ENCODE data around the gene REX1BD.
"Not testable (repeated sequence)": the region's sequence is repeated elsewhere in the genome, so short reads cannot be mapped to it uniquely, and the experiment has no call there.

REX1BD gene

DNA sequence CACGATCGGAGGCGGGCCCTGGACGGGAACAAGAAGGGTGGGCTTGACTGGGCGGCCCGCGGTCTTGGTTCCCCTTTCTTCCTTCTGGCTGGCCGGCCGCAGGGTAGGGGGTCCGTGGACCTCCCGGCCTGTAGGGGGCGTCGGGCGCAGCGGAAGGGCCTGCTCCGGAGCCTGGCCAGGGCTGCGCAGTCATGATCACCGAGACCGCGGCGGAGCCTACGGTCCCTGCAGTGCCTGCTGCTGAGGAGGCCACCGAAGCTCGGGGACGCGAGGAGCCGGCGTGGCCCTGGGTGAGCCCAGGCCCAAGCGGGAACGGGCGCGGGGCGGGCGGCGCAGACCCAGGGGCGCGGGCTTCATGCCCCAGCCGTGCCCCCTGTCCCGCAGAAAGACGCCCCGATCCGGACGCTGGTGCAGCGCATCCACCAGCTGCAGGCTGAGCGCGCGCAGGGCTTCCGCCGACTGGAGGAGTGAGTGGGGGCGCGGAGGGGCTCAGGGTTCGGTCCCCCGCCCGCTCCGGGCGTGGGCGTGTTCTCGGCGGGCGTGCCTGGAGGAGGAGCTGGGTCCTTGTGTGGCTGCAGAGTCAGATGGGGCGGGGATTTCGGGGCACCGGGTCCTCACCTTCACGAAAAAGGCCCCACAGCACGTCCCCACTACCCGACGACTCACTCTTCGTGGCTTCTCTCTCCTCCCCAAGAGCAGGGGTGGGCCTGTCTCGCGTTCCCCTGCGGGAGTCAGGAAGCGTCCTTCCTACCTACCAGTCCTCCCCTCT lies at the start of gene REX1BD:
TSS of gene REX1BD (plus strand) at position 188 of the 769 bp plus-strand sequence. CDS start at position 192, 4 bp downstream.
- DNase-seq (ENCODE audit: low read depth) = peak; percentile 82

DNA sequence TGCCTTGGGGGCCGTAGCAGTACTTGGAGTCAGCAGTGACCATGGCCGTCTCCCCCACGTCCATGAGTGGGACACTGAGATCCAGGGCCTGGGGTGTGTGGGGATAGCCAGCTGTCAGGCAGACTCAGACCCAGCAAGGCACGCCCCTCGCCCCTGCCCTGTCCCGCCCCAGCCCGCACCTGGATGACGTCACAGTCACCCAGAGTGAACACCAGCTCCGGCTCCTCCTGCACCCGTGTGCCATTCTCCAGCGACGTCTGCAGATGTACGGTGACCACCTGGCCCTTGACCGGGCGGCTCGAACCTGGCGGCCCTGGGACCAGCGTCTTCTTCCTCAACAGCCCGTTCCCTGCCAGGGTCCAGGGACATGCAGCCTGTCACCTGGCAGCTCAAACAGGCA lies 49.2 kb upstream of the REX1BD start:
- DNase-seq (ENCODE audit: low read depth) = no peak

DNA sequence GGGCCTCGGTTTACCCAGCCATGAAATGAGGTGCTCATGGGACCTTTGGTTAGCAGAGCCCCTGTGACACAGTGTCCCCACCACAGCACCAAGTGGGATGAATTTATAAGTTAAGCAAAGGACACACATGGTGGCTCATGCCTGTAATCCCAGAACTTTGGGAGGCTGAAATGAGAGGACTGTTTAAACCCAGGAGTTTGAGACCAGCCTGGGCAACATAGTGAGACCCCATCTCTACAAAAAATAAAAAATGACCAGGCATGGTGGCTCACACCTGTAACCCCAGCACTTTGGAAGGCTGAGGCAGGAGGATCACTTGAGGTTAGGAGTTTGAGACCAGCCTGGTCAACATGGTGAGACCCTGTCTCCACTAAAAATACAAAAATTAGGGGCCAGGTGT lies 48.4 kb upstream of the REX1BD start:
- not testable (repeated sequence) for DNase-seq (ENCODE audit: low read depth)

DNA sequence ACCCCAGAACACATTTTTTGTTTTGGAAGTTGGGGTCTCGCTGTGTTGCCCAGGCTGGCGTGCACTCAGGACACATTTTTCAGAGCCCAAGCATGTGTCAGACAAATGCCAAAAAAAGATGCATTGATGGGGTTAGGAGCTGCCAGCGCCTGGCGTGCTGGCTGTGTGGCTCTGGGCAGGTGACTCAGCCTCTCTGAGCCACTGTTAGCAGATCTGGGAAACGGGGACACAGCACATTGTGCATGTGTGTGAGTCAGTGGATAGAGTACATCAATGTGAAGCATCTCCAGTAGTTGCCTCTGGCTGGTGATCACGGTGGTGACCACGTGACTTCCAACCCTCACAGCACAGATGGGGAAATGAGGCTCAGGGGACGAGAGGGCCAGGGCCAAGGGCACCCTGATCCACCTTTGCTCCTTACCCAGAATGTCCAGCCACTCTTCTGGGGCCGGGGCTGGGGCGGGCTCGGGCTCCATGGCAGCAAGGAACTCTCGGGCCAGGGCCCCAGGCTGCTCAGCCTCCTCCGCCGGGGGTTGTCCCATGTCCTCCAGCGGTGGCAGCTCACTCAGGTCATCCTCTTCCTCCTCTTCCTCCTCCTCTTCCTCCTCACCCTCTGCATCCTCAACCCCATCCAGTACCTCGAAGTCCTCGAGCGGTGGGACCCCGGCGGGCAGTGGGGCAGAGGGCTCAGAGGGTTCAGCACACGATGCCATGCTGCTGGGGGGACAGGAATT lies 47.2 kb upstream of the REX1BD start:
- DNase-seq (ENCODE audit: low read depth) = no peak

DNA sequence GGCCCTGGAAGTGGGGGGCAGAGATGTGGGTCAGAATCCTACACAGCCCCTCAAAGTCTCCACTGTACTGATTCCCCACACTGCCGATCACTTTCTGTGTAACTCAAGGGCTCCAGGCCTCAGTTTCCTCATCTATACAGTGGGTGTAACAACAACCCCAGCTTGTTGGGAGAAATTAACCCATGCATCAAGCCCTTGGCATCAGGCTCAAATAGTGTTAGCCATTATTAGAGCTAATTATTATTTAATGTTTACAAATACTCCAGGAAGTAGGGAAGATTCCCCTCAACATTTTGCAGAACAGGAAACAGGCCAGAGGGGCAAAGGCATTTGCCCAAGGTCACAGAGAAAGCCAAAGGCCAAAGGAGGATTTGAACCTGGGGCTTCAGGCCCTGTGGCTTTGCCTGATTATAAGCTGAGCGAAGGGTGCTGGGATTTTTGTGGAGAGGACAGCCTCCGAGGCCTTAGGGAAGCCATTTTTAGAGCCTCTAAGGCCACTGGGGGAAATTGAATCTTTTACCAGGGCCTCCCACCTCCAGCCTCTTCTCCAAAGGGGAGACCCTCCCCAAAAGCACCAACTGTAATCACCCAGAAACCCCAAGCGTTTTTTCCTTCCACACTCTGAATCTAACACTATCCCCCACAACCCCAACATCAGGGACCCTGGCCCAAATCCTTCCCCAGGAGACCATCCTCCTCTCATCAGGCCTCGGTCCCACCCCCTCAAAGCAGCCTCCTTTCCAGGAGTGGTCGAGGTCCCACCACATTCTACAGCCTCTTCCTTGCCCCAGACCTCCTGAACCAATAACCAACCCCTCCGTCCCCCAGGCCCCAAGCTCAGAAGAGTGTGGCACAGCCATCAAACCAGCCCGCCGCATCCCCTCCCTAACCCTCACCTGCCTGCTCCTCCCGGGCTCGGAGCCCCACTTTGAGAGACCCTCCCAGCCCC lies 46.3 kb upstream of the REX1BD start:
- DNase-seq (ENCODE audit: low read depth) = no peak

DNA sequence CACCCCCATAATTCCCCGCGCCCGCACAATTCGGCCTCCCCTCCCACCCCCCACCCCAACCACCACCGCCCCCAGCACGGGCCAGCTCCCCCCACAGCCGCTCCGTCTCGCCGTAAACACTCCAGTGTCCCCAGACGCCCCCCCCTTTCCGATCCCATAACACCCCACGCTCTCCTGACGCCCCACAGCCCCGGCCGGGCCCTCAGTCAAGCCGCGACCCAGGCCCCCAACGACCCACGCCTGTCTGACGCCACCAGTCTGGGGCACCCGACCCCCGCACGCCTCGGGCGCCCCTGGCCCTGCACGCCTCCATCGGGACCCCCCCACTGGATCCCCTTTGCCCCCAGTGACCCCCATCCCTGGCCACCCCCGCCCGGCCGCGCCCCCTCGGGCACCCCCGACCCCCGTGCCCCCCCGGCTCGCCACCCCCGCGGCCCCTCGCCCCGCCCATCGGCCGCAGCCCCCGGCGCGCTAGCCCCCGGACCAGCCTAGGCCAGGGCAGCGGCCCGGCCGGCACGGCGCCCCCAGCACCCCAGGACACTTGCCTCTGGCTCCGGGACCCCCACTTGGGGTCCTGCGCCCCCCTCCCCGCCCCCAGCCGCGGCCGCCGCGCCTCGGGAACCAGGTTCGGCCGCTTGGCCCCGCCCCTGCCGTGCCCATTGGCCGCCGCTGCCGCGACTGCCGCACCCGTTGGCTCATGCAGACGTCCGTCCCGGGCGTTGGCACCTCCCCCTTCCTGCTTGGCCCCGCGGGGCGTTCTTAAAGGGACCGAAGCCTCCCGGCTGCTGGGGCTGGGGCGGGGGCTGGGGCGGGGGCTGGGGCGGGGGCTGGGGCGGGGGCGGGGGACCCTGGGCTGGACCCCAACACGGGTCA lies 45.4 kb upstream of the REX1BD start, which contains the start of gene FKBP8:
TSS of gene FKBP8 (minus strand) at position 633 of the 873 bp plus-strand sequence. CDS start 1,603 bp downstream, outside the sequence.
- DNase-seq (ENCODE audit: low read depth) = peak; percentile 90

DNA sequence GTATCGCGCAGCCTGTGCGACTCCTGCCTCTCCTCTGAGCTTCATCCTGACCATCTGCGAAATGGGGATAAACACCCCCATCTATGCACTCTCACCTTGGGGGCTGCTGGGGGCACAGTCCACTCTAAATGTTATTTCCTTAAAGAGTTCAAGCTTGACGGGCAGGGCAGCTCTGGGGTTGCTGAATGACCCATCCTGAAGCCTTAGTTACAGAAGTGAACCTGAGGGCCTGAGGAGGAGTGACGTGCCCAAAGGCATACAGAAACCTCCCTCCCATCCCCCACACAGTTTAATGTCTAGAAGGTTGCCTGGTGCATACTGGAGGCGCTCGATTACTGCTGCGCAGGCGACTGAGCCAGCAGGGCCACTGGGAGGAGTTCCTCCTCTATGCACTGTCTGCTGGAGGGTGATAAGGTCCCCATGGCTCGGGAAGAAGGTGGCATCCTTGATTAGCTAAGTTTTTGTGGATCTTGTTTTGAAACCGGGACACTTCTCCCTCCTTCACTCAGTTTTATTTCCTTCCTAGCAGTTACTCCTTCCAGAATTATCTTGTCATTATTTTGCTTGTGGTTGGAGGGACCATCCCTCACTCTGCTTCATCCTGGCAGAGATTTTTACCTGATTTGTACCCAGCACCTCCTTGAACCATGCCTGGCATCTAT lies 44.7 kb upstream of the REX1BD start:
- no peak for DNase-seq (ENCODE audit: low read depth)

DNA sequence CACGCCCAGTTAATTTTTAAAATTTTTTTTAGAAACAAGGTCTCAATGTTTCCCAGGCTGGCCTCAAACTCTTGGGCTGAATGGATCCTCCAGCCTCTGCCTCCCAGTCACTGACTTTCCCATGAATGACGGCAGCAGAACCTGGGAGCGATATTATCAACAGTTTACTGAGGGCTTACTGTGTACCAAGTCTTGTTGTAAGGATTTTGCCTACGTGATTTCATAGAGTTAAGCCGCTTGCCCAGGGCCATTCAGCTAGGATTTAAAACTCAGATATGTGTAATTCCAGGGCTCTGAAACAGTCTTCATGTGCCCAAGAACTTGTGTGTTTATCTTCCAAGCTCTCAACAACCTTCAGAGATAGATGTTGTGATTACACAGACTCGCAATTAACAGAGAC lies 37.0 kb upstream of the REX1BD start:
- no peak for DNase-seq (ENCODE audit: low read depth)

DNA sequence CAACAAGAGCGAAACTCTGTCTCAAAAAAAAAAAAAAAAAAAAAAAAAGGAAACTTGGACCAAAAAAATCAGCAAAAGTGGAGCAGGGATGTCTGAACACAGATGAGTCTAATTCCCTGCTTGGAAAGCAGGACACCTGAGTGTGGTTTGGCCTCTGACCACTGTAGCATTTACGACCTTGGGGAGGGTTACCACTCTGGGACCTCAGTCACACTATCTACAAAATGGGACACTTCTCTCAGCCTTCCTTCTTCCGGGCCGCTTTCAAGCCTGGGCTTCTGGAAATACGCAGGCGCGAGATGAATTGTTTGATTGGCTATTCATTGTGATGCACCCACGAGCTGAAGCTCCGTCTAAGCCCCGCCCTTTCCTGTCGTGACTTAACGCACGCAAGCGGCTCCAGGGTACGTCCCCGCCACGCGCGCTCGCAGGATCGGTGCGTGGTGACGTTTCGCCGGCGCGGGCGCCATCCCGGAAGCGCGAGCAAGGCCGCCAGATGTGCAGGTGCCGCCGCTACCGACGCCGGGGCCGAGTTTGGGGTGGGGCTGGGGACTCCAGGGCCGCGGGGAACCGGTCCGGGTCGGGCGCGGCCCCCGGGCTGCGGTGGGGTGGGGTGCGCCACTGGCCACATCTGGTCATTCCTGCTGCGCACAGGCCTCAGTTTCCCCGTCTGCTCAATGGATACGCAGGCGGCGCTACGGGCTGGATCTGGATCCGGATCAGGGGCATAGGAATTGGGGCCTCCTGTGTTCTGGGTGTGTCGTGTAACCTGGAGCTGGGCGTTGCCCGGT lies 31.0 kb upstream of the REX1BD start, which contains the start of gene KXD1:
TSS of gene KXD1 (plus strand) at position 460 of the 791 bp plus-strand sequence. CDS start 4,187 bp downstream, outside the sequence.
- peak; percentile 95 for DNase-seq (ENCODE audit: low read depth)

DNA sequence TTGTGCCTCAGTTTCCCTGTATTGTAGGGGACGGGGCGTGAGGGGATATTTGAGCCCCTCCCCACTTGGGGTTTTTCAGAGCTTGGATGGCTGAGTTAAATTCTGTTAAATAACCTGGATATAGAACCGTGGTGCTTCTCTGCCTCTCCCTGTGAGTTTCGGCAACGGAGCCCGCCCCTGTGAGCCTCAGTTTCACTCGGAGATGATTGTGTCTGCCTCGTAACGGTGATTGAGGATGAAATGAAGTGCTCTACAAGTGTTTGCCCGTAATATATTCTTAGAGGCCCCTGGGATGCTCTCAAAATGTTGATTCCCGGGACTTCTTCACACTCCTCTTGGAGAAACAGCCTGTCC lies 30.4 kb upstream of the REX1BD start:
- DNase-seq (ENCODE audit: low read depth) = no peak

DNA sequence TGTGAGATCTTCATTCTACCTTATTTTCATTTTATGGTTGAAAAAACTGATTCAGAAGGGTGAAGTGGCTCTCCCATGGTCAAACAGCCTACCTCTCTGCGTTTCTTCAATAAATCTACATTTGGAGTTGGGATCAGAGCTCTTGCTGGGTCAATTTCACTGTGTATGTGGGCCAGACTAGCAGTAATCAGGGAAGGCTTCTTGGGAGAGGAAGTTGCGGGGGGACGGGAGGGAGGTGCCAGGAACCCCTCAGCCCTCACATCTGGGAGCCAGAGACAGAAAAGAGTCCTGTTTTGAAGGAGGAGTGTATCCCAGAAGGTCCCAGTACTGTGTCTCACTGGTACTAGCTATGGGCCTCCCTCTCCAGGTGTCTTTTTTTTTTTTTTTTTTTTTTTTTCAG lies 30.0 kb upstream of the REX1BD start:
- DNase-seq (ENCODE audit: low read depth) = no peak

DNA sequence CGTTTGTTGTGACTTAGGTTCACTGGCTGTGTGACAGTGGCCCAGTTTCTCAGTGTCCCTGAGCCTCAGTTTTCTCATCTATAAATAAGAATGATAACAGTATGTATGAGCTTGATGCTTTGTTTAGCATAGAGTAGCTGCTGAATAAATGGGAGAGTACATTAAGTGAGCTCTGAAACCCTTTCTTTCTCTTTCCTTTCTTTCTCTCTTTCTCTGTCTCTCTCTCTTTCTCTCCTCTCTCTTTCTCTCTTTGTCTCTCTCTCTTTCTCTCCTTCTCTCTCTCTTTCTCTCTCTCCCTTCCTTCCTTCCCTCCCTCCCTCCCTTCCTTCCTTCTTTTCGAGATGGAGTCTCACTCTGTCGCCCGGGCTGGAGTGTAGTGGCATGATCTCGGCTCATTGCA lies 28.9 kb upstream of the REX1BD start:
- no peak for DNase-seq (ENCODE audit: low read depth)

DNA sequence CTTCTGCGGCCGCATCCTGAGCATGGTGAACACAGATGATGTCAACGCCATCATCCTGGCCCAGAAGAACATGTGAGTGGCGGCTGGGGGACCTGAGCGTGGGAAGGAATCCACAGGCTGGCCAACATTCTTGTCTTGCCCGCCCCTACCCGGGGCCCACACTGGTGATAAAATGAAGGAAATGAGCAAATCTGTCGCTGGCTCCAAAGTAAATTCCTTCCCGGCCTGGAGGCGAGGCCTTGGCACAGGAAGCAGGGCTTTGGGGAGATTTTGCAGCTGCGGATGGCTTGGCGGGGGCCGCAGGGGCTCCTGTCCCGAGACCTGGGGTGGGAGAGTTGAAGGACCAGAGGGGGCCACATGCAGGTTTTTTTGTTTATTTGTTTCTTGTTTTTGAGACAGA lies 26.5 kb upstream of the REX1BD start:
- DNase-seq (ENCODE audit: low read depth) = no peak

DNA sequence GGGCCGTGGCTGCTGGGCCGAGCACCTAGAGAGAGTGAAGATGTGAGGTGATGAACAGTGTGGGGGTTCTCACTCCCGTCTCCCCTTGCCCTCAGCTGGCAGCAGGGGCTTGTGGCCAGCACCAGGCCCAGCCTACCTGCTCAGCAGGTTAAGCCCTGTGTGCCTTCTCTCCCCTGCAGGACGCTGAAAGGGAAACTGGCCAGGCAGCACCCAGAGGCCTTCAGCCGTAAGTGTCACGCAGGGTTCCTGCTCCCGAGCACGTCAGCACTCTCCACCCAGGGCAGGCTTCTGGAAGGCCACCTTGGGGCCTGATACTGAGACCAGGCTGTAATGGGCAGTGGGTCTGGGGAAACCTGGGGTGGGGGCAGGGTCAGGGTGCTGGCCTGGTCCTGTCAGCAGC lies 21.6 kb upstream of the REX1BD start:
- no peak for DNase-seq (ENCODE audit: low read depth)

DNA sequence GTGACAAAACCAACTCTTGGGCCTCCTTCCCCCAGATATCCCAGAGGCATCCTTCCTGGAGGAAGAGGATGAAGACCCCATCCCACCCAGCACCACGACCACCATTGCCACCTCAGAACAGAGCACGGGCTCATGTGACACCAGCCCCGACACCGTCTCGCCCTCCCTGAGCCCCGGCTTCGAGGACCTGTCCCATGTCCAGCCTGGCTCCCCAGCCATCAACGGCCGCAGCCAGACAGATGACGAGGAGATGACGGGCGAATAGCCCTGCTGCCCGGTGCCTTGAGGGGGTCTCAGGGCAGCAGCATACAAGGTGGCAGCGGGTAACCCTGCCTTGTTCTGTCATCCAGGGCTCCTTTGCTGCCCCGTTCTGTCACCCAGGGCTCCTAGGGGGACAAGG lies 20.2 kb upstream of the REX1BD start:
- no peak for DNase-seq (ENCODE audit: low read depth)

DNA sequence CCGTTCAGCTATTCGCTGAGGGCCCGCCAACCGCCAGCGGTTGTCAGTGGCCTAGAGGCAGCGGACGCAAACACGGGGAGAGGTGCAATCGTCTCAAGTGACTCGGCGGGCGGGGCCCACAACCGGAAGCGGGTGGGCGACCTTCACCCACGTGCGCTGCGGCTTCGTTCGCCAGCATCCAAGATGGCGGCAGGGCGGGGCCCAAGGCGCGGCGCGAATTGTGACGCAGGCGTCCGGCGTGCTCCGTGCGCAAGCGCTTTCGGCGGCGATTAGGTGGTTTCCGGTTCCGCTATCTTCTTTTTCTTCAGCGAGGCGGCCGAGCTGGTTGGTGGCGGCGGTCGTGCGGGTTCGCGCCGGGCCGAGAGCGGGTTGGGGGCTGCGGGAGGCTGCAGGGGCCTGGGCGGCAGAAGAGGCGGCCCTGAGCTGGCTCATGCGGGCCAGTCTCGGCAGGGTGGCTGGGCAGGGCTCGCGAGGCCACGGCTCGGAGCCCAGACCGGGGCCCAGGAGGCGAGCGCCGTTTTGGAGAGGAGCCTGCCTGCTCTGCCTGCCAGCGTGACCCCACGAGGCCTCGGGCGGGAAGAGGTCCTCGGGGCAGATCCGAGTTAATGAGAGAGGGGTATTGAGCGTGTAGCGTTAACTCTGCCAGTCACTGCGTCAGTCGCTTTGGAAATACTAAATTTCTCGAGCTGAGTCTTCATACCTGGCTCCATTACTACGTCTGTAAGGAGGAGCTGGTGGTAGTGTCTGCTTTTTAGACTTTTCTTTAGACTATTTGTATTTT lies 16.8 kb upstream of the REX1BD start, which contains the start of gene UBA52:
TSS of gene UBA52 (plus strand) at position 294 of the 781 bp plus-strand sequence. CDS start 1,444 bp downstream, outside the sequence.
- DNase-seq (ENCODE audit: low read depth) = peak; percentile 99

DNA sequence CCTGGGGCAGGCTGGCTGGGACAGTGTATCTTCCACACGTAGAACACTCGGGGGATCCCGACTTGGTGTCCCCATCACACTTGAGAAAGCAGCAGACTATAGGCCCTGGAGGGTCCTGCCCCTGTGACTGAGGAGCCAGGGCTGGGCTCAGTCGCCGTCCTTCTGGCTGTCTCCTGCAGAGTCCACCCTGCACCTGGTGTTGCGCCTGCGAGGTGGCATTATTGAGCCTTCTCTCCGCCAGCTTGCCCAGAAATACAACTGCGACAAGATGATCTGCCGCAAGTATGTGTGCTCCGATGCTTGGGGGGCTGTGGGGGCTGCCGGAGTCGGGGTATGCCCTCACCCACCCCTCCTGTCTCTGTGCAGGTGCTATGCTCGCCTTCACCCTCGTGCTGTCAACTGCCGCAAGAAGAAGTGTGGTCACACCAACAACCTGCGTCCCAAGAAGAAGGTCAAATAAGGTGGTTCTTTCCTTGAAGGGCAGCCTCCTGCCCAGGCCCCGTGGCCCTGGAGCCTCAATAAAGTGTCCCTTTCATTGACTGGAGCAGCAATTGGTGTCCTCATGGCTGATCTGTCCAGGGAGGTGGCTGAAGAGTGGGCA lies 13.8 kb upstream of the REX1BD start:
- no peak for DNase-seq (ENCODE audit: low read depth)

DNA sequence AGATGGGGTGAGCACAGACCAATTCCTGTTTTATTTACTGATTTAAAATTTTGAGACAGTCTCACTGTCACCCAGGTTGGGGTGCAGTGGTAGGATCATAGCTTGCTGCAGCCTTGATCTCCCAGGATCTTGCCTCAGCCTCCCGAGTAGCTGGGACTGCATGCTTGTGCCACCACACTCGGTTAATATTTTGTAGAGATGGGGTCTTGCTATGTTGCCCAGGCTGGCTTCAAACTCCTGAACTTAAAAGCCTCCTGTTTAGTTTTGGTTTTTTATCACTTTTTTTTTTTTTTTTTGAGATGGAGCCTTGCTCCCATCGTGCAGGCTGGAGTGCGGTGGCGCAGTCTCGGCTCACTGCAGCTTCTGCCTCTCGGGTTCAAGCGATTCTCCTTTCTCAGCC lies 12.2 kb upstream of the REX1BD start:
- no peak for DNase-seq (ENCODE audit: low read depth)
